GM23248 (cell line): ENCODE data around the gene CIC. TPM values are rescaled to one million over a fixed set of nuclear protein-coding genes. Genes with fewer than 3 reads are reported as not detected.

Source experiments
- DNase-seq: peaks from one replicate; pipeline ENCODE4 v3.0.0-alpha.2; 2015
- H2AFZ ChIP-seq: fragments of 200-600 bp; sonication (generic); 2 replicates; pipeline ENCODE4 v1.6.1; 2016; ENCODE audit warnings: antibody characterized with exemption
- H3F3A ChIP-seq: fragments of 200-600 bp; sonication (generic); 2 replicates; pipeline ENCODE4 v1.6.1; 2016; ENCODE audit warnings: mild to moderate bottlenecking, antibody characterized with exemption, mixed run types; ENCODE audit not compliant: insufficient read depth
- H3K27ac ChIP-seq: fragments of 200-600 bp; sonication (generic); 2 replicates; pipeline ENCODE4 v1.5.1; 2016; ENCODE audit warnings: mild to moderate bottlenecking
- H3K27me3 ChIP-seq: fragments of 200-600 bp; sonication (generic); replicated peaks from 2 replicates; pipeline ENCODE4 v1.6.1; 2016; ENCODE audit warnings: mild to moderate bottlenecking; ENCODE audit not compliant: insufficient read depth
- H3K36me3 ChIP-seq: fragments of 200-600 bp; sonication (generic); 2 replicates; pipeline ENCODE4 v1.6.1; 2016; ENCODE audit warnings: low read depth, mild to moderate bottlenecking
- H3K4me1 ChIP-seq: fragments of 200-600 bp; sonication (generic); 2 replicates; pipeline ENCODE4 v1.6.1; 2016; ENCODE audit warnings: mild to moderate bottlenecking; ENCODE audit not compliant: insufficient read depth
- H3K4me2 ChIP-seq: fragments of 200-600 bp; sonication (generic); one replicate; pipeline ENCODE4 v1.6.1; 2016; ENCODE audit warnings: mild to moderate bottlenecking; ENCODE audit not compliant: unreplicated experiment
- H3K4me3 ChIP-seq: fragments of 200-600 bp; sonication (generic); 2 replicates; pipeline ENCODE4 v1.5.1; 2016; ENCODE audit warnings: mild to moderate bottlenecking
- H3K79me2 ChIP-seq: fragments of 200-600 bp; sonication (generic); 2 replicates; pipeline ENCODE4 v1.6.1; 2016; ENCODE audit warnings: mild to moderate bottlenecking; ENCODE audit not compliant: insufficient read depth
- H3K9ac ChIP-seq: fragments of 200-600 bp; sonication (generic); 2 replicates; pipeline ENCODE4 v1.6.1; 2016; ENCODE audit warnings: mild to moderate bottlenecking
- H3K9me2 ChIP-seq: fragments of 200-600 bp; sonication (generic); 2 replicates; pipeline ENCODE4 v1.6.1; 2016; ENCODE audit warnings: mixed run types, mild to moderate bottlenecking, moderate library complexity; ENCODE audit not compliant: insufficient read depth
- H3K9me3 ChIP-seq: fragments of 200-600 bp; sonication (generic); one replicate; pipeline ENCODE4 v1.6.1; 2017; ENCODE audit warnings: low read depth
- H4K20me1 ChIP-seq: fragments of 200-600 bp; sonication (generic); 2 replicates; pipeline ENCODE4 v1.6.0; 2016; ENCODE audit not compliant: insufficient read depth
- EZH2 ChIP-seq: fragments of 200-600 bp; sonication (generic); IDR thresholded peaks from 2 replicates; pipeline ENCODE4 v1.6.1; 2018; ENCODE audit warnings: antibody characterized with exemption, mild to moderate bottlenecking; ENCODE audit not compliant: insufficient read depth, poor library complexity, severe bottlenecking
- EZH2phosphoT487 ChIP-seq: fragments of 200-600 bp; sonication (generic); IDR thresholded peaks from 2 replicates; pipeline ENCODE4 v1.6.1; 2018; ENCODE audit warnings: antibody characterized with exemption, moderate library complexity, mild to moderate bottlenecking, low read depth; ENCODE audit not compliant: insufficient read depth
- WGBS, 2 experiments: methylation state at CpG; one replicate each; pipeline ENCODE4 v1.1.6; 2015 to 2017; ENCODE audit warnings: low lambda C conversion rate in 2 of 2, low coverage in 1 of 2; ENCODE audit errors: missing lambda C conversion rate in 2 of 2; 5-methylcytosine and 5-hydroxymethylcytosine counted together
- in situ Hi-C: fragments of 300-500 bp; cut with MboI; formaldehyde crosslinking; loops from 2 replicates; pipeline ENCODE4 v1.15.0; 2020
- polyA plus RNA-seq: library from polyadenylated mRNA; unstranded; fragments of >200 nt; fragmentation: Nextera tagmentation; extraction: Ambion mirVana; gene quantifications from 2 replicates; pipeline ENCODE4 v1.2.1, GENCODE V29; 2016
- total RNA-seq: library from RNA; depleted of rRNA; stranded (reverse); fragments of >200 nt; shearing (Covaris generic); gene quantifications from 2 replicates; pipeline ENCODE4 v1.2.3, GENCODE V29; 2014

The CIC gene
- total and polyA plus RNA-seq, 2 experiments from 2014 or later, result 8.3 to 17.5 TPM

- no peaks in the 10 kb centered on the region for H3K36me3 ChIP-seq
- no peak for DNase-seq
- no peaks in the 10 kb centered on the region for H4K20me1 ChIP-seq
- H3K27me3 ChIP-seq, result no peaks in the 10 kb centered on the region
- in situ Hi-C loops, result no loop called here
- no peak overlapping the region for H3K4me2 ChIP-seq
- H3F3A ChIP-seq, result peaks cover 17% of the 10 kb centered on the region
- H3K79me2 ChIP-seq, result peaks cover 84% of the 10 kb centered on the region
- no peaks in the 10 kb centered on the region for H3K9me3 ChIP-seq
- H3K9me2 ChIP-seq, result no peaks in the 10 kb centered on the region
- H2AFZ ChIP-seq, result no peak overlapping the region
- TF ChIP-seq EZH2 (no peak), EZH2phosphoT487 (no peak)
- WGBS, 2 experiments, result 67 to 70% methylated on average over 3 of the region's 3 CpGs
- peaks cover 44% of the 10 kb centered on the region for H3K4me1 ChIP-seq
- peak overlapping the region; percentile 62 for H3K27ac ChIP-seq
- H3K9ac ChIP-seq, result peak overlapping the region; percentile 38
- no peak overlapping the region for H3K4me3 ChIP-seq
Measured at GRCh38 chr19:42276284-42276683, 7.2 kb downstream of the CIC start.

GRCh38 chr19:42276821-42277220 is 7.8 kb downstream of the CIC start:
- no peak overlapping the region for H3K4me2 ChIP-seq
- DNase-seq, result peak; percentile 77

GRCh38 chr19:42277821-42278451 is 8.9 kb downstream of the CIC start:
- TF ChIP-seq EZH2, result no peak
- no peak for TF ChIP-seq EZH2phosphoT487
- peak; percentile 64 for DNase-seq
- Histone ChIP-seq H3F3A (peaks cover 26% of the 10 kb centered on the region), H3K27me3 (no peaks in the 10 kb centered on the region), H2AFZ (no peak overlapping the region), H4K20me1 (no peaks in the 10 kb centered on the region), H3K9ac (peak overlapping the region; percentile 80), H3K79me2 (peaks cover 79% of the 10 kb centered on the region), H3K4me1 (peaks cover 56% of the 10 kb centered on the region), H3K9me2 (no peaks in the 10 kb centered on the region), H3K4me2 (peak overlapping the region; percentile 86), H3K27ac (peak overlapping the region; percentile 62), H3K9me3 (no peaks in the 10 kb centered on the region), H3K36me3 (no peaks in the 10 kb centered on the region), H3K4me3 (no peak overlapping the region)
- in situ Hi-C loops, result no loop called here
- 44 to 63% methylated on average over 8 to 10 of the region's 10 CpGs for WGBS, 2 experiments

More at GRCh38 chr19:42276821-42277220, 7.8 kb downstream of the CIC start:
- H3K27ac ChIP-seq, result peak overlapping the region; percentile 62
- H3K4me1 ChIP-seq, result peaks cover 46% of the 10 kb centered on the region
- no peaks in the 10 kb centered on the region for H4K20me1 ChIP-seq
- no peaks in the 10 kb centered on the region for H3K36me3 ChIP-seq
- no peaks in the 10 kb centered on the region for H3K9me2 ChIP-seq
- no peak overlapping the region for H2AFZ ChIP-seq
- H3K4me3 ChIP-seq, result no peak overlapping the region
- H3K27me3 ChIP-seq, result no peaks in the 10 kb centered on the region
- TF ChIP-seq EZH2 (no peak), EZH2phosphoT487 (no peak)
- H3K9me3 ChIP-seq, result no peaks in the 10 kb centered on the region
- peaks cover 84% of the 10 kb centered on the region for H3K79me2 ChIP-seq
- in situ Hi-C loops, result no loop called here
- WGBS, 2 experiments, result 49 to 62% methylated on average over 4 of the region's 4 CpGs
- H3K9ac ChIP-seq, result peak overlapping the region; percentile 38
- peaks cover 18% of the 10 kb centered on the region for H3F3A ChIP-seq

- no peaks in the 10 kb centered on the region for H3K36me3 ChIP-seq
- no peak for DNase-seq
- peak overlapping the region; percentile 87 for H3K27ac ChIP-seq
- H4K20me1 ChIP-seq, result no peaks in the 10 kb centered on the region
- in situ Hi-C loops, result no loop called here
- no peak overlapping the region for H2AFZ ChIP-seq
- H3K4me1 ChIP-seq, result peaks cover 62% of the 10 kb centered on the region
- no peaks in the 10 kb centered on the region for H3K9me3 ChIP-seq
- peaks cover 72% of the 10 kb centered on the region for H3K79me2 ChIP-seq
- peak overlapping the region; percentile 80 for H3K9ac ChIP-seq
- TF ChIP-seq EZH2 (no peak), EZH2phosphoT487 (no peak)
- H3K9me2 ChIP-seq, result no peaks in the 10 kb centered on the region
- H3F3A ChIP-seq, result peaks cover 26% of the 10 kb centered on the region
- H3K4me3 ChIP-seq, result no peak overlapping the region
- peak overlapping the region; percentile 86 for H3K4me2 ChIP-seq
- 56 to 61% methylated on average over 5 of the region's 5 CpGs for WGBS, 2 experiments
- H3K27me3 ChIP-seq, result no peaks in the 10 kb centered on the region
Measured at GRCh38 chr19:42278452-42279154, 9.6 kb downstream of the CIC start.
